H9 (cell line): ENCODE measurements around the gene VTCN1. TPM values are rescaled to one million over a fixed set of nuclear protein-coding genes. Genes with fewer than 3 reads are reported as not detected.

ENCODE experiments used
- DNase-seq: peaks from one replicate; pipeline ENCODE4 v3.0.0-alpha.2; 2017
- H2AFZ ChIP-seq: one replicate; pipeline ENCODE4 v1.6.1; 2013; ENCODE audit warnings: mild to moderate bottlenecking, low read length, control low read depth, moderate library complexity
- H2AK5ac ChIP-seq: 2 replicates; pipeline ENCODE4 v1.6.1; 2013; ENCODE audit warnings: low read length, control low read depth, mixed read lengths; ENCODE audit not compliant: insufficient read length
- H2BK120ac ChIP-seq: one replicate; pipeline ENCODE4 v1.6.1; 2013; ENCODE audit warnings: low read depth, mild to moderate bottlenecking, low read length, control low read depth, inconsistent platforms; ENCODE audit not compliant: poor library complexity, severe bottlenecking
- H2BK12ac ChIP-seq: 2 replicates; pipeline ENCODE4 v1.6.1; 2013; ENCODE audit warnings: low read length, control low read depth, mixed read lengths, low read depth; ENCODE audit not compliant: insufficient read length
- H2BK15ac ChIP-seq: 2 replicates; pipeline ENCODE4 v1.6.1; 2013; ENCODE audit warnings: low read depth, low read length, control low read depth
- H2BK20ac ChIP-seq: one replicate; pipeline ENCODE4 v1.6.1; 2013; ENCODE audit warnings: low read depth, mild to moderate bottlenecking, low read length, control low read depth, inconsistent platforms; ENCODE audit not compliant: poor library complexity, severe bottlenecking
- H2BK5ac ChIP-seq: 2 replicates; pipeline ENCODE4 v1.6.1; 2013; ENCODE audit warnings: low read length, control low read depth, mixed read lengths; ENCODE audit not compliant: insufficient read length
- H3K14ac ChIP-seq: 2 replicates; pipeline ENCODE4 v1.6.1; 2013; ENCODE audit warnings: low read length, control low read depth; ENCODE audit not compliant: insufficient read depth
- H3K18ac ChIP-seq: 2 replicates; pipeline ENCODE4 v1.6.1; 2013; ENCODE audit warnings: low read depth, mild to moderate bottlenecking, mixed read lengths, low read length, control low read depth; ENCODE audit not compliant: insufficient read length
- H3K23ac ChIP-seq: 2 replicates; pipeline ENCODE4 v1.6.1; 2013; ENCODE audit warnings: low read length, control low read depth, mixed read lengths, low read depth; ENCODE audit not compliant: insufficient read length
- H3K23me2 ChIP-seq: 2 replicates; pipeline ENCODE4 v1.6.1; 2013; ENCODE audit warnings: low read depth, mild to moderate bottlenecking, mixed read lengths, low read length, control low read depth; ENCODE audit not compliant: insufficient read length, poor library complexity, severe bottlenecking
- H3K27ac ChIP-seq: 2 replicates; pipeline ENCODE4 v1.5.1; 2013; ENCODE audit warnings: low read length, control low read depth, mixed read lengths, low read depth; ENCODE audit not compliant: insufficient read length
- H3K27me3 ChIP-seq: 2 replicates; pipeline ENCODE4 v1.6.1; 2013; ENCODE audit warnings: low read length, control low read depth, inconsistent platforms; ENCODE audit not compliant: insufficient read depth
- H3K4ac ChIP-seq: 2 replicates; pipeline ENCODE4 v1.6.1; 2013; ENCODE audit warnings: low read depth, mild to moderate bottlenecking, control low read depth, inconsistent platforms, low read length, moderate library complexity
- H3K4me1 ChIP-seq: 2 replicates; pipeline ENCODE4 v1.6.1; 2013; ENCODE audit warnings: low read length, control low read depth, inconsistent platforms; ENCODE audit not compliant: insufficient read depth
- H3K4me2 ChIP-seq: 2 replicates; pipeline ENCODE4 v1.6.1; 2013; ENCODE audit warnings: low read length, control low read depth, mixed read lengths; ENCODE audit not compliant: insufficient read length, insufficient read depth
- H3K56ac ChIP-seq: 2 replicates; pipeline ENCODE4 v1.6.1; 2013; ENCODE audit warnings: low read depth, mild to moderate bottlenecking, mixed read lengths, low read length, control low read depth; ENCODE audit not compliant: insufficient read length
- H3K79me1 ChIP-seq: 2 replicates; pipeline ENCODE4 v1.6.1; 2013; ENCODE audit warnings: low read depth, mild to moderate bottlenecking, moderate library complexity, low read length, control low read depth, inconsistent platforms; ENCODE audit not compliant: insufficient read depth, poor library complexity, severe bottlenecking
- H3K79me2 ChIP-seq: 2 replicates; pipeline ENCODE4 v1.6.1; 2013; ENCODE audit warnings: low read length, control low read depth, inconsistent platforms; ENCODE audit not compliant: insufficient read depth
- H3K9ac ChIP-seq: 2 replicates; pipeline ENCODE4 v1.6.1; 2013; ENCODE audit warnings: low read length, control low read depth, mixed read lengths; ENCODE audit not compliant: insufficient read length; ENCODE audit errors: extremely low read depth
- H3K9me3 ChIP-seq: one replicate; pipeline ENCODE4 v1.6.1; 2013; ENCODE audit warnings: low read depth, low read length, inconsistent platforms; ENCODE audit not compliant: control insufficient read depth
- H3T11ph ChIP-seq: one replicate; pipeline ENCODE4 v1.6.1; 2013; ENCODE audit warnings: mild to moderate bottlenecking, low read length, control low read depth, inconsistent platforms
- H4K20me1 ChIP-seq: one replicate; pipeline ENCODE4 v1.6.1; 2013; ENCODE audit not compliant: control insufficient read depth, insufficient read length, insufficient read depth
- H4K5ac ChIP-seq: 2 replicates; pipeline ENCODE4 v1.6.1; 2013; ENCODE audit warnings: low read depth, mild to moderate bottlenecking, mixed read lengths, low read length, control low read depth; ENCODE audit not compliant: insufficient read length
- H4K8ac ChIP-seq: replicated peaks from 2 replicates; pipeline ENCODE4 v1.6.1; 2013; ENCODE audit warnings: low read length, control low read depth, mixed read lengths, low read depth; ENCODE audit not compliant: insufficient read length
- H4K91ac ChIP-seq: 2 replicates; pipeline ENCODE4 v1.6.1; 2013; ENCODE audit warnings: low read depth, mild to moderate bottlenecking, moderate library complexity, mixed read lengths, low read length, control low read depth; ENCODE audit not compliant: insufficient read length
- H3K27ac Mint-ChIP-seq, 3 experiments: 2 replicates in 2 of 3; 3 replicates in 1 of 3; pipeline ENCODE4 v1.8.0; 2020 to 2021; ENCODE audit warnings: mixed read lengths in 3 of 3, mild to moderate bottlenecking in 1 of 3, moderate library complexity in 1 of 3
- H3K27me3 Mint-ChIP-seq: 2 replicates; pipeline ENCODE4 v1.8.0; 2021; ENCODE audit warnings: low read depth, mild to moderate bottlenecking, moderate library complexity, mixed read lengths
- H3K36me3 Mint-ChIP-seq, 3 experiments: 2 replicates in 2 of 3; 3 replicates in 1 of 3; pipeline ENCODE4 v1.8.0; 2020 to 2021; ENCODE audit warnings: low read depth in 3 of 3, mixed read lengths in 3 of 3; ENCODE audit not compliant: insufficient read depth in 1 of 3
- H3K4me1 Mint-ChIP-seq, 2 experiments: 2 replicates each; pipeline ENCODE4 v1.8.0; 2020; ENCODE audit warnings: mixed read lengths in 2 of 2
- H3K4me3 Mint-ChIP-seq, 2 experiments: 2 replicates in 1 of 2; 3 replicates in 1 of 2; pipeline ENCODE4 v1.8.0; 2020 to 2021; ENCODE audit warnings: mild to moderate bottlenecking in 2 of 2, mixed read lengths in 2 of 2, moderate library complexity in 1 of 2
- H3K9me3 Mint-ChIP-seq, 2 experiments: 2 replicates in 1 of 2; 3 replicates in 1 of 2; pipeline ENCODE4 v1.8.0; 2020; ENCODE audit warnings: mild to moderate bottlenecking in 2 of 2, mixed read lengths in 2 of 2, moderate library complexity in 1 of 2
- CTCF ChIP-seq: fragments of 200-600 bp; sonication (generic); conservative IDR thresholded peaks from 3 replicates; pipeline ENCODE4 v1.8.0; 2021; ENCODE audit warnings: antibody characterized with exemption, mild to moderate bottlenecking
- total RNA-seq: library from RNA; stranded (reverse); gene quantifications from 2 replicates; pipeline ENCODE4 v1.2.1, GENCODE V29; 2021

VTCN1 gene
- total RNA-seq, 1 experiment from 2014 or later, result 0.33 TPM

DNA sequence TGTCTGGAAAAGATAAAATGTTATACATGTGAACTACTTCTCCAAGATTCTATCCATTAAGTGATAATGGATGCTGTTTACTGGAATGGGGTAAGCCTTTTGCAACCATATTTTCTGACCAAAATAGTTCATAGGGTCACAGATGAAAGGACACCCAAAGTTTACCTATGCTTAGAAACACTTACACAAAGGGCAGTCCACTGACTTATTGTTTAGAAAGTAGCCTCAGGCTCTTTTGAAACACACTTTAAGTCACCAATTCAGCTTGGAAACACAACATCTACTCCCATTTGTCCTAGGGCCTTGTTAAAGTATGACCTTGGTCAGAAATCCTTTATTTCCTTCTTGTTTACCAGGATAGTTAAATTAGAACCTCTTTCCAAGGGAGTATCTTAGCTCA is 28.7 kb upstream of the VTCN1 start:
- H3T11ph ChIP-seq, result no peak overlapping the region
- no peak overlapping the region for H2BK20ac ChIP-seq
- no peak overlapping the region for H3K9ac ChIP-seq
- no peak overlapping the region for H4K8ac ChIP-seq
- H3K4me2 ChIP-seq, result no peak overlapping the region
- no peak overlapping the region for H2BK15ac ChIP-seq
- Mint-ChIP-seq H3K36me3 (peaks cover 0 to 4% (median 0%) of the 10 kb centered on the region in 3 experiments; a peak in 1 of 7 replicates), H3K9me3 (no peaks in the 10 kb centered on the region; a peak in 1 of 5 replicates), H3K4me3 (no peak overlapping the region), H3K4me1 (peaks cover 21 to 23% of the 10 kb centered on the region in 2 experiments), H3K27ac (no peak overlapping the region), H3K27me3 (peaks cover 2% of the 10 kb centered on the region)
- no peaks in the 10 kb centered on the region for H3K27me3 ChIP-seq
- no peak overlapping the region for H3K4ac ChIP-seq
- H2BK120ac ChIP-seq, result no peak overlapping the region
- no peak overlapping the region for H3K56ac ChIP-seq
- no peaks in the 10 kb centered on the region for H3K79me1 ChIP-seq
- no peaks in the 10 kb centered on the region for H4K20me1 ChIP-seq
- H3K18ac ChIP-seq, result no peak overlapping the region
- no peak overlapping the region for H4K91ac ChIP-seq
- no peak overlapping the region for H2BK5ac ChIP-seq
- H3K4me1 ChIP-seq, result no peaks in the 10 kb centered on the region; the same call in 1 of the 2 replicates
- no peak overlapping the region for H3K27ac ChIP-seq
- H3K23me2 ChIP-seq, result no peaks in the 10 kb centered on the region
- no peak overlapping the region for H2BK12ac ChIP-seq
- no peaks in the 10 kb centered on the region for H3K9me3 ChIP-seq
- no peak for DNase-seq
- H2AFZ ChIP-seq, result no peak overlapping the region
- H4K5ac ChIP-seq, result no peak overlapping the region
- H3K23ac ChIP-seq, result no peak overlapping the region
- no peaks in the 10 kb centered on the region for H3K79me2 ChIP-seq
- no peak for TF ChIP-seq CTCF
- no peak overlapping the region for H3K14ac ChIP-seq
- no peak overlapping the region for H2AK5ac ChIP-seq
